GM12872 (cell line): ENCODE measurements around the gene MDH2.

ENCODE experiments used
- TF ChIP-seq, protein P1 (sequence below): IDR thresholded peaks from 3 replicates; pipeline ENCODE4 v1.5.1; 2011; ENCODE audit warnings: low read depth, mild to moderate bottlenecking, low read length, moderate library complexity; ENCODE audit not compliant: insufficient read depth

The MDH2 gene

DNA sequence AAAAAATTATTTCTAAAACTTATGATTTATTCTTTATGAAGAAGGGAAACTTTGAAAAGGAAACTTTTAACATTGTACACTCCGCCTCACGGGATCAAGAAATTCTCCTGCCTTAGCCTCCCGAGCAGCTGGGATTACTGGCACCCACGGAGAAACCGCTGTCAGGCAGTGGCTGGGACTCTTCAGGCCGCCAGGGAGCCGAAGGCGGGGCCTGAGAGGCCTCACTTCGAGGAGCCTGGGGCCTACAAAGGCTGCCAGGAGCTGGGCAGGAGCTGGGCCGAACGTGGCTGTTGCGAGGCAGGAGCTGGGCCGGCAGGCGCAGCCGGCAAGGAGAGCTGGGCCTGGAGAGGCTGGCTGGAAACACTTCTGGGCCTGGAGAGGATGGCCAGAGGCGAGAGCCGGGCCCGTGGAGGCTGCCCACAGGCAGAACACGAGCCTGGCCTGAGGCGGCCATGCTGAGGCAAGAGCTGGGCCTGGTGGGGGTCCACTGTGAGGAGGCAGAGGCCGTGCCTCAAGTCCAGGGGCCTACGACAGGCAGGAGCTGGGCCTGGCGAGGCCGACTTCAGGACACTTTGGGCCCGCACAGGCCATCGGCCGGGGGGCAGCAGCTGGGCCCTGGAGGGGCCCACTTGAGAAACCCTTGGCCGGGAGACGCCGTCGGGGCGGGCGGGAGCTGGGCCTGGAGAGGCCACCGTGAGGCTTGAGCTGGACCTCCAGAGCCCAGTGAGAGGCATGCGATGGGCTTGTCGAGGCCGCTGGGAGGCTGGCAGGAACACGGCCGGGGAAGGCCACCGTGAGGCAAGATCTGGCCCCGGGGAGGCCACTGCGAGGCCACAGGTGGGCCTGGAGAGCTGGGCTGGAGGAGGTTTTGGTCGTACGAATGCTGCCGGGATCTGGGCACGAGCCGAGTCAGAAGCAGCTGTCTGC, 23.7 kb downstream of the MDH2 start:
- TF ChIP-seq, protein P1, sequence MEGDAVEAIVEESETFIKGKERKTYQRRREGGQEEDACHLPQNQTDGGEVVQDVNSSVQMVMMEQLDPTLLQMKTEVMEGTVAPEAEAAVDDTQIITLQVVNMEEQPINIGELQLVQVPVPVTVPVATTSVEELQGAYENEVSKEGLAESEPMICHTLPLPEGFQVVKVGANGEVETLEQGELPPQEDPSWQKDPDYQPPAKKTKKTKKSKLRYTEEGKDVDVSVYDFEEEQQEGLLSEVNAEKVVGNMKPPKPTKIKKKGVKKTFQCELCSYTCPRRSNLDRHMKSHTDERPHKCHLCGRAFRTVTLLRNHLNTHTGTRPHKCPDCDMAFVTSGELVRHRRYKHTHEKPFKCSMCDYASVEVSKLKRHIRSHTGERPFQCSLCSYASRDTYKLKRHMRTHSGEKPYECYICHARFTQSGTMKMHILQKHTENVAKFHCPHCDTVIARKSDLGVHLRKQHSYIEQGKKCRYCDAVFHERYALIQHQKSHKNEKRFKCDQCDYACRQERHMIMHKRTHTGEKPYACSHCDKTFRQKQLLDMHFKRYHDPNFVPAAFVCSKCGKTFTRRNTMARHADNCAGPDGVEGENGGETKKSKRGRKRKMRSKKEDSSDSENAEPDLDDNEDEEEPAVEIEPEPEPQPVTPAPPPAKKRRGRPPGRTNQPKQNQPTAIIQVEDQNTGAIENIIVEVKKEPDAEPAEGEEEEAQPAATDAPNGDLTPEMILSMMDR, result no peak

DNA sequence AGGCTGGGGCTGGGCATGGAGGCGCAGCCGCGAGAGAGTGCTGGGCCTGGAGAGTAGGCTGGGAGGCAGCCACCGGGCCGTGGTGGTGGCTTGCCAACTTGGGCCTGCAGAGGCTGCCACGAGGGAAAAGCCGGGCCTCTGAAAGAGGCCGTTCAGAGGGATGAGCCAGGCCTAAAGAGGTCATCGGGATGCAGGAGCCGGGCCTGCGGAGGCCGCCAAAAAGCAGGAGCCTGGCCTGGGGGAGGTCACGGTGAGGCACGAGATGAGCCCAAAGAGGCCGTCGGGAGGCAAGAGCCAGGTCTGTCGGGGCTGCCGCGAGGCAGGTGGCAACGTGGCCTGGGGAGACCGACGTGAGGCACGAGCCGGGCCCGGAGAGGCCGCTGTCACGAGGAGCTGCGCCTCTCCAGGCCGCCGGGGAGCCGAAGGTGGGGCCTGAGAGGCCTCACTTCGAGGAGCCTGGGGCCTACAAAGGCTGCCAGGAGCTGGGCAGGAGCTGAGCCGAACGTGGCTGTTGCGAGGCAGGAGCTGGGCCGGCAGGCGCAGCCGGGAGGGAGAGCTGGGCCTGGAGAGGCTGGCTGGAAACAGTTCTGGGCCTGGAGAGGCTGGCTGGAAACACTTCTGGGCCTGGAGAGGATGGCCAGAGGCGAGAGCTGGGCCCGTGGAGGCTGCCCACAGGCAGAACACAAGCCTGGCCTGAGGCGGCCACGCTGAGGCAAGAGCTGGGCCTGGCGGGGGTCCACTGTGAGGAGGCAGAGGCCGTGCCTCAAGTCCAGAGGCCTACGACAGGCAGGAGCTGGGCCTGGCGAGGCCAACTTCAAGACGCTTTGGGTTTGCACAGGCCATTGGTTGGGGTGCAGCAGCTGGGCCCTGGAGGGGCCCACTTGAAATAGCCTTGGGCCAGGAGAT, 24.6 kb downstream of the MDH2 start:
- TF ChIP-seq, protein P1, result no peak

DNA sequence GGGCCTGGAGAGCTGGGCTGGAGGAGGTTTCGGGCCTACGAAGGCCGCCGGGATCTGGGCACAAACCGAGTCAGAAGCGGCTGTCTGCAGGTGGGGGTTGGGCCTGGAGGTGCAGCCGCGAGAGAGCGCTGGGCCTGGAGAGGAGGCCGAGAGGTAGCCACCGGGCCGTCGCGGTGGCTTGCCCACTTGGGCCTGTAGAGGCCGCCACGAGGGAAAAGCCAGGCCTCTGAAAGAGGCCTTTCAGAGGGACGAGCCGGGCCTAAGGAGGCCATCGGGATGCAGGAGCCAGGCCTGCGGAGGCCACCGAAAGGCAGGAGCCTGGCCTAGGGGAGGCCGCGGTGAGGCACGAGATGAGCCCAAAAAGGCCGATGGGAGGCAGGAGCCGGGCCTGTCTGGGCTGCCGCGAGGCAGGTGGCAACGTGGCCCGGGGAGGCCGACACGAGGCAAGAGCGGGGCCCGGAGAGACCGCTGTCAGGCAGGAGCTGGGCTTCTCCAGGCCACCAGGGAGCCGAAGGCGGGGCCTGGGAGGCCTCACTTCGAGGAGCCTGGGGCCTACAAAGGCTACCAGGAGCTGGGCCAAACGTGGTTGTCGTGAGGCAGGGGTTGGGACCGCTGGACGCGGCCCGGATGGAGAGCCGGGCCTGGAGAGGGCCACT, 25.6 kb downstream of the MDH2 start:
- TF ChIP-seq, protein P1, result no peak

DNA sequence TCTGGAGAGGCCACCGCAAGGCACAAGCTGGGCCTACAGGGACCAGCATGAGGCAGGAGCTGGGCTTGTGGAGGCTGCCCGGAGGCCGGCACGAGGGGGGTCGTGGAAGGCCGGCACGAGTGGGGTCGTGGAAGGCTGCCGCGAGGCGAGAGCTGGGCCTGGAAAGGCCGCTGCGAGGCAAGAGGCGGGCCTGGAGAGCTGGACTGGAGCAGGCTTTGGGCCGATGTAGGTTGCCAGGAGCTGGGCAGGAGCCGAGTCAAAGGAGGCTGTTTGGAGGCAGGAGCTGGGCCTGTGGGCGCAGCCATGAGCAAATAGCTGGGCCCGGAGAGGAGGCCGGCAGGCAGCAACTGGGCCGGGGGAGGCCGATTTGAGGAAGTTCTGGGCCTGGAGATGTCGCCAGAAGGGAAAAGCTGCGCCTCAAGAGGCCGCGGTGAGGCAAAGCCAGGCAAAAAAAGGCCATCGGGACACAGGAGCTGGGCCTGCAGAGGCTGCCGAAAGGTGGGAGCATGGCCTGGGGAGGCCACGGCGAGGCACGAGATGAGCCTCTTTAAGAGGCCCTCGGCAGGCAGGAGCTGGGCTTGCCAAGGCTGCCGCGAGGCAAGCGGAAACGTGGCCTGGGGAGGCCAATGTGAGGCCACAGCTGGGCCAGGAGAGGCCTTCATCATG, 26.5 kb downstream of the MDH2 start:
- TF ChIP-seq, protein P1, result no peak

DNA sequence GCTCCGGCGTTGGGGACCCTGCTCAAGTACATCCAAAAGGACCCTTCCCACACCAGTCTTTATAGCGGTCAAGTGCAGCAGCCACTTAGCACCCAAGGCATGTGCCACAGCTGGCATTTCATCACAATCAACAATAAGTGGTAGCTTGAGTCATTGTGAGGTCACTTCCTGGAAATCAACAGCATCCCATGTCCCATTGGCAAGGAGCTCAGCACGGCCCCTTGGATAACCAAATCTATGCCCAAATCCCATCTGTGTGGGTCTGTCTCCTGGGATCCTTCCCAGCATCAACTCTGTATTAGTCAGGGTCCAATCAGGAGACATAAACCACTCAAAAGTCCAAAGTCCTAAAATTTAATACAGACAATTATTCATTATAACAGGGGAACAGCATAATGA, 27.1 kb downstream of the MDH2 start:
- TF ChIP-seq, protein P1, result no peak

DNA sequence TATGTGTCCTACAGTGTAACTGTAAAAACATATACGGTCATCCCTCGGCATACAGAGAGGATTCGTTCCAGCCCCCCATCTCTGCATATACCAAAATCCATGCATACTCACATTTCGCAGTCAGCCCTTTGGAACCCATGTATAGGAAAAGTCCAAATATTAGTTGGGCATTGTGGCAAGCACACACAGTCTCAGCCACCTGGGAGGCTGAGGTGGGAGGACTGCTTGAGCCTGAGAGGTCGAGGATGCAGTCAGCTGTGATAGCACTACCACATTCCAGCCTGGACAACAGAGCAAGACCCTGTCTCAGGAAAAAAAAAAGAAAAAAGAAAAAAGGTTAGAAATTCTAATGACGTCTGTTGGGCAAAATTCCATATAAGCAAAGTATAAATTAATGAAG, 29.1 kb downstream of the MDH2 start:
- TF ChIP-seq, protein P1, result no peak
